Brain pericyte (primary cell): ENCODE measurements around the gene REV3L.
"Not testable (repeated sequence)": the region's sequence is repeated elsewhere in the genome, so short reads cannot be mapped to it uniquely, and the experiment has no call there.

Experiments
- DNase-seq: peaks from one replicate; pipeline ENCODE4 v3.0.0-alpha.2; 2012; ENCODE audit warnings: low read depth, low spot score

Gene REV3L

GRCh38 chr6:111482959-111483735 lies at the start of gene REV3L:
REV3L (minus strand) TSS chr6:111483218; CDS start chr6:111482888, 330 bp downstream.
- DNase-seq: peak; percentile 70

GRCh38 chr6:111531185-111531584 lies 48.2 kb upstream of the REV3L start:
- DNase-seq: no peak

GRCh38 chr6:111530667-111531066 lies 47.6 kb upstream of the REV3L start:
- no peak for DNase-seq

GRCh38 chr6:111530218-111530617 lies 47.2 kb upstream of the REV3L start:
- no peak for DNase-seq

GRCh38 chr6:111527367-111527766 lies 44.3 kb upstream of the REV3L start:
- no peak for DNase-seq

GRCh38 chr6:111524735-111525134 lies 41.7 kb upstream of the REV3L start:
- no peak for DNase-seq

GRCh38 chr6:111524252-111524651 lies 41.2 kb upstream of the REV3L start:
- no peak for DNase-seq

GRCh38 chr6:111523484-111524167 lies 40.6 kb upstream of the REV3L start:
- DNase-seq: no peak

GRCh38 chr6:111522393-111523020 lies 39.5 kb upstream of the REV3L start:
- no peak for DNase-seq

GRCh38 chr6:111521497-111522270 lies 38.7 kb upstream of the REV3L start:
- no peak for DNase-seq

GRCh38 chr6:111520524-111520923 lies 37.5 kb upstream of the REV3L start:
- no peak for DNase-seq

GRCh38 chr6:111517965-111518364 lies 34.9 kb upstream of the REV3L start:
- DNase-seq: no peak

- DNase-seq: no peak
Observed at GRCh38 chr6:111515259-111515658, 32.2 kb upstream of the REV3L start.

- DNase-seq: not testable (repeated sequence)
Observed at GRCh38 chr6:111514531-111514930, 31.5 kb upstream of the REV3L start.

- not testable (repeated sequence) for DNase-seq
Observed at GRCh38 chr6:111507219-111507618, 24.2 kb upstream of the REV3L start.

- DNase-seq: not testable (repeated sequence)
Observed at GRCh38 chr6:111505498-111505897, 22.5 kb upstream of the REV3L start.

- DNase-seq: peak; percentile 20
Observed at GRCh38 chr6:111503660-111504059, 20.6 kb upstream of the REV3L start.

GRCh38 chr6:111503194-111503593 lies 20.2 kb upstream of the REV3L start:
- DNase-seq: no peak

GRCh38 chr6:111502154-111502553 lies 19.1 kb upstream of the REV3L start:
- no peak for DNase-seq

- DNase-seq: no peak
Observed at GRCh38 chr6:111499269-111499793, 16.3 kb upstream of the REV3L start.

- no peak for DNase-seq
Observed at GRCh38 chr6:111494951-111495635, 12.1 kb upstream of the REV3L start.
